GM12873 (cell line): ENCODE results near the gene PODN.

Source experiments
- TF ChIP-seq, protein P1 (sequence below): IDR thresholded peaks from 2 replicates; pipeline ENCODE4 v1.5.1; 2012; ENCODE audit warnings: low read depth, mild to moderate bottlenecking, moderate library complexity, low read length, control low read depth; ENCODE audit not compliant: insufficient read depth; ENCODE audit errors: missing control alignments

Gene PODN

DNA sequence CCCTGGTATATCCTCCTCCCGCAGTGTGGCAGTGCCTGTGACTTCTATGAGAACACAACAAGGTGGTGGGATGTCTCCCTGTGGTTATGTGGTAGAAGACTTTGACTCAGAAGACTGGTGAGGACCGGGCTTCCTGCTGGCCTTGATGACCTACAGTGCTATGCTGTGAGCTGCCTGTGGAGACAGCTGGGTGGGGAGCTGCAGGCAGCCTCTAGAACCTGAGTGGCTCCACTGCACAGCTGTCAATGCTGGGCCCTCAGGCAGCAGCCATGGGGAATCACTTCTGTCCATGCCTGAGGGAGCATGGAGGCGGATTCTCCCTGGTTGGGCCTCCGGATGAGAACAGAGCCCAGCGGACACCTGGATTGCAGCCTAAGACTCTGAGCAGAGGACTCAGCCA lies 65.5 kb downstream of the PODN start:
- TF ChIP-seq, protein P1, sequence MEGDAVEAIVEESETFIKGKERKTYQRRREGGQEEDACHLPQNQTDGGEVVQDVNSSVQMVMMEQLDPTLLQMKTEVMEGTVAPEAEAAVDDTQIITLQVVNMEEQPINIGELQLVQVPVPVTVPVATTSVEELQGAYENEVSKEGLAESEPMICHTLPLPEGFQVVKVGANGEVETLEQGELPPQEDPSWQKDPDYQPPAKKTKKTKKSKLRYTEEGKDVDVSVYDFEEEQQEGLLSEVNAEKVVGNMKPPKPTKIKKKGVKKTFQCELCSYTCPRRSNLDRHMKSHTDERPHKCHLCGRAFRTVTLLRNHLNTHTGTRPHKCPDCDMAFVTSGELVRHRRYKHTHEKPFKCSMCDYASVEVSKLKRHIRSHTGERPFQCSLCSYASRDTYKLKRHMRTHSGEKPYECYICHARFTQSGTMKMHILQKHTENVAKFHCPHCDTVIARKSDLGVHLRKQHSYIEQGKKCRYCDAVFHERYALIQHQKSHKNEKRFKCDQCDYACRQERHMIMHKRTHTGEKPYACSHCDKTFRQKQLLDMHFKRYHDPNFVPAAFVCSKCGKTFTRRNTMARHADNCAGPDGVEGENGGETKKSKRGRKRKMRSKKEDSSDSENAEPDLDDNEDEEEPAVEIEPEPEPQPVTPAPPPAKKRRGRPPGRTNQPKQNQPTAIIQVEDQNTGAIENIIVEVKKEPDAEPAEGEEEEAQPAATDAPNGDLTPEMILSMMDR = no peak

DNA sequence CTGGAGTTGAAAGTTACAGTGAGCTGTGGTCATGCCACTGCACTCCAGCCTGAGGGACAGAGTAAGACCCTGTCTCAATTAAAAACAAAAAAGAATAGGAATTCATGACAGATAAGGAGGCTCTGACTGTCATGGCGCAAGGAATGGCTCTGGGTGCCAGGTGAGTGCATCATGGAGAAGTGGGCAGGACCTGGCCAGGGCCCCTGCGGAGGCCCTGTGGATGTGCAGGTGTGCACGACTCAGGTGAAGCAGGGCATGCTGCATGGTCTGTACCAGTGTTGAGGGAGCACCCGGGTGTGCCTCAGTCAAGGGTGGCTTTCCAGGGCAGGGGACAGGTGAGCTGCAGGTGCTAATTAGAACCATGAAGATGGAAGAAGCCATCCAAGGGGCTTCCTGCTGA lies 66.4 kb downstream of the PODN start:
- TF ChIP-seq, protein P1 = no peak

DNA sequence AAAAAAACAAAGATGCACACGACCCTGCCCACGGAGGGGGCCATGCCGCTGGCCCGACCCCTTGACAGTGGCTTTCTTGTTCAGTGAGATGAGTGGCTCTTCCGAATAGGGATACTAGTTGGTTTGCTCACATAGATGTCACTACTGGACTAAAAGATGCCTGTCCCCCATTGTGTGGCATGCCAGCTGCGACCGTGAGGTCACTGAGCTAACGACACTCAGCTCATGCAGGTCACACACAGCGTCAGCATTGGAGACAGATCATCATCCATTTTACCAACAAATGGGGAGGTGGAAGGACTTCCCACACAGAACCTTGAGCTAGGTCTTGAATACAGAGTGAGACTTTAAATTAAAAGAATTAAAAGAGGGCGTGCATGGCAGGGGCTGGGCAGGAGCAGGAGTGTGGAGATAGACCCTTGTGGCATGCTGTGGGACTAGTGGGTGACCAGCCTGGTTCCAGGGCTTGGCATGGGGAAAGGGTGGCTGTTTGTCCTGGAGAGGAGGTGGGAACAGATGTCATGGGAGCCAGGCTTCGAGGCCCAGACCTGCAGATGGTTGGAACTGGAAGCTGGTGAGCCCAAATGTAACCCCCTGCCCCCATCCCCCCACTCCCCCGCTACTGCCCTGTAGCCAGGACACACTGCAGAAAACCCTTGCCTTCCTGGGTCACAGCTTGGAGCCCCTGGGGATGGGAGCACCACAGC lies 68.0 kb downstream of the PODN start:
- TF ChIP-seq, protein P1 = no peak

DNA sequence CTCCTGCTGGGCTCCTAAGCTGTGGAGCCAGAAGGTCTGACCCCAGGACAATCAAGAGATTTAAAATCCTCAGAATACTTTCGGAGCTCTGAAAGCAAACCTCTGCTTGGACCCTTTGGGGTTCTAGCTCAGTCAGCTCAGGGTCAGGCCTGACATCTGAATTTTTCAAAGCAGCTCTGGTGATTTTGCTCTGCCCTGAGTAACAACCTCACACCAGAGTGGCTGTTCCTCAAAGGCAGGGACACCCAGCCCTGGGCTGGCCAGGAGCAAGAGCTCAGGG lies 68.5 kb downstream of the PODN start:
- TF ChIP-seq, protein P1 = no peak

DNA sequence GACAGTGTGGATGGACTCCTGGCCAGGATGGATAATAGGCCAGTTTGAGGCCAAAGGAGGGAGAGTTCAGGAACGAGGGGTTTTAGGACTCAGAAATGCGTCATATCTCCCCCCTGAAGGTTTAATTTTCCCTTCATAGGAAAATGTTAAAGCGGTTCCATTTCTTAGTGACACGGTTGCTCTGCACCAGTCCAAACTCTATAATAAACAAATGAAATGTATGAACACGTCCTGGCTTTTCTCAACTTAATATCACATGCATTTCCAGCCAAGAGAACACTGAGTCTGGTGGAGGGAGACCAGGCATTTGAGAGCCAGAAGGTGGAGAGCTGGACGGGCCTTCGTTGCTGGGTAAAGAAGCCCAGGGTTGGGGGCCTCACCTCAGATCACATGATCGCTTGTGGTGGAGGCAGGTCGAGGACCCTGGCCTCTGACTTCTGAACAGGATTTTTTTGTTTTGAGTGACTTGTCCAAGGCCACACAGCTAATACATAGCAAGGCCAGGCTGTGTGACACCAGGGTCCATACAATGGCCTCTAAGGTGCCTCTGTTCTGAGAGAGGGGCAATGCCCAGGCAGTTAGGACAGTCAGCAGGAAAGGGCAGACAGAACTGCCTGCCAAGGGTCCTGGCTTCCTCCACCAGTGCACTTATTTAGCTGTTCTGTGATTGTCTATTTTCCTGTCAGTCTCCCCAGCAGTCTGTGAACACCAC lies 69.0 kb downstream of the PODN start:
- TF ChIP-seq, protein P1 = no peak

DNA sequence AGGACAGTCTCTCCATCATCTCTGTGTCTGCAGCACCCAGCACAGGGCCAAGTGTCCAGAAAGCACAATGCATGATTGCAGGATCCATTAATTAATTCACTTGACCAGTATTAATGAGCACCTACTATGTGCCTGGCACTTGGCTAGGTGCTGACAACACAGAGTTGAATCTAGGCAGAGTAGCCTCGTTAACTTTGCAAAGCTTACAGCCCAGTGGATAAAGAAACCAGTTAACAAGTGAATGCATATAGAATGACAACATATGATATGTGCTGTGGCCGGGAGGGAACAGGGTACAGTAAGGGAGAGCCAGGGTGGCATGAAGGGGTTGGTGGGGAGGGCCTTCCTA lies 69.6 kb downstream of the PODN start:
- TF ChIP-seq, protein P1 = no peak

DNA sequence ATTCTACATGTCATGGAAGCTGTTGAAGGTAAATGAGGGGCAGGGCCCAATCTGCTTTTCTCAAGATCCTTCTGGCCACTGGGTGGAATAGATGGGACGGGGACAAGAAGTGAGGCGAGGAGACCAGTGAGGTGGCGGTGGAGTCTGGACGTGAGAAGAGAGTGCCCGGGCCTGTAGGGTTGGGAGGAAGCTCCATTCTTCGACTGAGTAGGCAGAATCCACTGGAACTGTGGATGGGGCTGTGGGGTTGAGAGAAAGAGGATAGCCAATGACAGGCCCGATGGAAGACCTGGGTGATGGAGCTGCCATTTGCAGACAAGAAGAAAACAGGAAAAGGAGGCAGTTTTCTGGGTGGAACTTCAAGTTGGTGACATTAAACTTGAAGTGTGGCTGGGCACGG lies 70.2 kb downstream of the PODN start:
- TF ChIP-seq, protein P1 = no peak
